GM19468 (cell line): ENCODE measurements around the gene CLIC5.

Experiments
- ATAC-seq: cut with Tn5 transposase; IDR thresholded peaks from one replicate; pipeline ENCODE4 v1.9.1; 2021; ENCODE audit warnings: mild to moderate bottlenecking, moderate library complexity, moderate number of reproducible peaks; ENCODE audit not compliant: unreplicated experiment; ENCODE audit errors: extremely low read depth

The CLIC5 gene

GRCh38 chr6:46015119-46015968 lies at the start of gene CLIC5:
CLIC5 (minus strand) TSS chr6:46015860; CDS start chr6:46015542, 318 bp downstream.
- no peak for ATAC-seq

- no peak for ATAC-seq
These were observed 47.3 kb upstream of the CLIC5 start for GRCh38 chr6:46062991-46063390.

GRCh38 chr6:46062312-46062711 lies 46.7 kb upstream of the CLIC5 start:
- ATAC-seq: no peak

- ATAC-seq: no peak
These were observed 45.8 kb upstream of the CLIC5 start for GRCh38 chr6:46061497-46061896.

- ATAC-seq: no peak
These were observed 43.9 kb upstream of the CLIC5 start for GRCh38 chr6:46059608-46060007.

GRCh38 chr6:46058951-46059350 lies 43.3 kb upstream of the CLIC5 start:
- no peak for ATAC-seq

- no peak for ATAC-seq
These were observed 42.1 kb upstream of the CLIC5 start for GRCh38 chr6:46057792-46058191.

- no peak for ATAC-seq
These were observed 41.4 kb upstream of the CLIC5 start for GRCh38 chr6:46056906-46057529.

GRCh38 chr6:46054516-46054915 lies 38.9 kb upstream of the CLIC5 start:
- no peak for ATAC-seq

GRCh38 chr6:46053039-46053933 lies 37.6 kb upstream of the CLIC5 start:
- ATAC-seq: no peak

- no peak for ATAC-seq
These were observed 36.8 kb upstream of the CLIC5 start for GRCh38 chr6:46052479-46052878.

- ATAC-seq: no peak
These were observed 36.3 kb upstream of the CLIC5 start for GRCh38 chr6:46051962-46052361.

GRCh38 chr6:46050845-46051405 lies 35.3 kb upstream of the CLIC5 start:
- no peak for ATAC-seq

GRCh38 chr6:46048646-46049297 lies 33.1 kb upstream of the CLIC5 start:
- no peak for ATAC-seq

- no peak for ATAC-seq
These were observed 31.0 kb upstream of the CLIC5 start for GRCh38 chr6:46046558-46047174.

GRCh38 chr6:46044881-46045617 lies 29.4 kb upstream of the CLIC5 start:
- ATAC-seq: no peak

GRCh38 chr6:46042355-46042999 lies 26.8 kb upstream of the CLIC5 start:
- ATAC-seq: no peak

- ATAC-seq: no peak
These were observed 24.6 kb upstream of the CLIC5 start for GRCh38 chr6:46040288-46040687.
